Smooth muscle cell (in vitro differentiated cells): ENCODE measurements around the gene NKX3-2. TPM values are rescaled to one million over a fixed set of nuclear protein-coding genes. Genes with fewer than 3 reads are reported as not detected.

ENCODE experiments used
- DNase-seq: peaks from one replicate; lab custom pipeline; 2025; ENCODE audit not compliant: unreplicated experiment; lab: John Stamatoyannopoulos, UW
- H2AFZ ChIP-seq: fragments of 200-600 bp; sonication (generic); 2 replicates; pipeline ENCODE4 v1.6.0; 2016; ENCODE audit warnings: antibody characterized with exemption, low read depth, mild to moderate bottlenecking
- H3F3A ChIP-seq: fragments of 200-600 bp; sonication (generic); 2 replicates; pipeline ENCODE4 v1.6.0; 2017; ENCODE audit warnings: antibody characterized with exemption, low read depth
- H3K27ac ChIP-seq: fragments of 200-600 bp; sonication (generic); 2 replicates; pipeline ENCODE4 v1.5.1; 2016; ENCODE audit warnings: low read depth, mild to moderate bottlenecking
- H3K27me3 ChIP-seq: fragments of 200-600 bp; sonication (generic); 2 replicates; pipeline ENCODE4 v1.6.1; 2016; ENCODE audit warnings: low read depth, mild to moderate bottlenecking
- H3K36me3 ChIP-seq: fragments of 200-600 bp; sonication (generic); 2 replicates; pipeline ENCODE4 v1.5.1; 2016; ENCODE audit warnings: low read depth
- H3K4me1 ChIP-seq: fragments of 200-600 bp; sonication (generic); 2 replicates; pipeline ENCODE4 v1.5.1; 2016; ENCODE audit warnings: low read depth
- H3K4me2 ChIP-seq: fragments of 200-600 bp; sonication (generic); 2 replicates; pipeline ENCODE4 v1.6.0; 2016; ENCODE audit warnings: mild to moderate bottlenecking
- H3K4me3 ChIP-seq: fragments of 200-600 bp; sonication (generic); 2 replicates; pipeline ENCODE4 v1.5.1; 2016; ENCODE audit warnings: mild to moderate bottlenecking
- H3K79me2 ChIP-seq: fragments of 200-600 bp; sonication (generic); 2 replicates; pipeline ENCODE4 v1.6.0; 2016; ENCODE audit warnings: low read depth, mild to moderate bottlenecking
- H3K9ac ChIP-seq: fragments of 200-600 bp; sonication (generic); 2 replicates; pipeline ENCODE4 v1.6.0; 2016; ENCODE audit warnings: low read depth
- H3K9me3 ChIP-seq: fragments of 200-600 bp; sonication (generic); replicated peaks from 2 replicates; pipeline ENCODE4 v1.5.1; 2016; ENCODE audit warnings: low read depth
- H4K20me1 ChIP-seq: fragments of 200-600 bp; sonication (generic); 2 replicates; pipeline ENCODE4 v1.6.0; 2016; ENCODE audit warnings: low read depth
- WGBS: methylation state at CpG from one replicate; pipeline ENCODE4 v1.1.7; 2016; ENCODE audit warnings: low lambda C conversion rate; 5-methylcytosine and 5-hydroxymethylcytosine counted together
- polyA plus RNA-seq: library from polyadenylated mRNA; unstranded; fragments of >200 nt; fragmentation: Nextera tagmentation; extraction: Ambion mirVana; gene quantifications from 2 replicates; pipeline ENCODE4 v1.2.1, GENCODE V29; 2016
- total RNA-seq: library from RNA; depleted of rRNA; stranded (reverse); fragments of >200 nt; gene quantifications from 2 replicates; pipeline ENCODE4 v1.2.3, GENCODE V29; 2014
- TF ChIP-seq, protein P1 (sequence below): fragments of 200-600 bp; sonication (generic); IDR thresholded peaks from 2 replicates; pipeline ENCODE4 v1.5.1; 2017; ENCODE audit warnings: borderline replicate concordance, mild to moderate bottlenecking, antibody characterized with exemption; ENCODE audit not compliant: insufficient read depth, poor library complexity, severe bottlenecking

NKX3-2 gene
- total and polyA plus RNA-seq, 2 experiments from 2014 or later, result 3.6 to 6.7 TPM

DNA sequence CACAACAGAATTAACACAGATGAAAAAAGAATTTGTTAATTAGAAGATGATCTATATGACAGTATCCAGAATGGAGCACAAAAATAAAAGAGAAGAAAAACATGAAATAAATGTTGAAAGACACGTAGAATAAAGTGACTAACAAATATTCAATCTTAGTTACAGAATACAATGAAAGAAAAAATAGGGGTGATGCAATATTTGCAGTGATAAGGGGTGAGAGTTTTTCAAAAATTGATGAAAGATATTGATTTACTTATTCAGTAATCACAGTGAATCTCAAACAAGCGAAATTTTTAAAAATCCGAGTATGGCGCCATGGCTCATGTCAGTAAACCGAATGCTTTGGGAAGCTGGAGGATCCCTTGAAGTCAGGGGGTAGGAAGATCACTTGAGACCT is 39.9 kb downstream of the NKX3-2 start:
- H3K9ac ChIP-seq, result no peak overlapping the region
- H3F3A ChIP-seq, result no peaks in the 10 kb centered on the region
- H2AFZ ChIP-seq, result no peak overlapping the region
- no peaks in the 10 kb centered on the region for H3K4me1 ChIP-seq
- no peak for DNase-seq
- H4K20me1 ChIP-seq, result no peaks in the 10 kb centered on the region
- H3K27me3 ChIP-seq, result no peaks in the 10 kb centered on the region
- 96% methylated on average over 5 of the region's 5 CpGs for WGBS
- H3K79me2 ChIP-seq, result no peaks in the 10 kb centered on the region
- TF ChIP-seq, protein P1, sequence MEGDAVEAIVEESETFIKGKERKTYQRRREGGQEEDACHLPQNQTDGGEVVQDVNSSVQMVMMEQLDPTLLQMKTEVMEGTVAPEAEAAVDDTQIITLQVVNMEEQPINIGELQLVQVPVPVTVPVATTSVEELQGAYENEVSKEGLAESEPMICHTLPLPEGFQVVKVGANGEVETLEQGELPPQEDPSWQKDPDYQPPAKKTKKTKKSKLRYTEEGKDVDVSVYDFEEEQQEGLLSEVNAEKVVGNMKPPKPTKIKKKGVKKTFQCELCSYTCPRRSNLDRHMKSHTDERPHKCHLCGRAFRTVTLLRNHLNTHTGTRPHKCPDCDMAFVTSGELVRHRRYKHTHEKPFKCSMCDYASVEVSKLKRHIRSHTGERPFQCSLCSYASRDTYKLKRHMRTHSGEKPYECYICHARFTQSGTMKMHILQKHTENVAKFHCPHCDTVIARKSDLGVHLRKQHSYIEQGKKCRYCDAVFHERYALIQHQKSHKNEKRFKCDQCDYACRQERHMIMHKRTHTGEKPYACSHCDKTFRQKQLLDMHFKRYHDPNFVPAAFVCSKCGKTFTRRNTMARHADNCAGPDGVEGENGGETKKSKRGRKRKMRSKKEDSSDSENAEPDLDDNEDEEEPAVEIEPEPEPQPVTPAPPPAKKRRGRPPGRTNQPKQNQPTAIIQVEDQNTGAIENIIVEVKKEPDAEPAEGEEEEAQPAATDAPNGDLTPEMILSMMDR, result no peak
- no peaks in the 10 kb centered on the region for H3K36me3 ChIP-seq
- no peaks in the 10 kb centered on the region for H3K9me3 ChIP-seq
- no peak overlapping the region for H3K27ac ChIP-seq
- no peak overlapping the region for H3K4me3 ChIP-seq
- no peak overlapping the region for H3K4me2 ChIP-seq

DNA sequence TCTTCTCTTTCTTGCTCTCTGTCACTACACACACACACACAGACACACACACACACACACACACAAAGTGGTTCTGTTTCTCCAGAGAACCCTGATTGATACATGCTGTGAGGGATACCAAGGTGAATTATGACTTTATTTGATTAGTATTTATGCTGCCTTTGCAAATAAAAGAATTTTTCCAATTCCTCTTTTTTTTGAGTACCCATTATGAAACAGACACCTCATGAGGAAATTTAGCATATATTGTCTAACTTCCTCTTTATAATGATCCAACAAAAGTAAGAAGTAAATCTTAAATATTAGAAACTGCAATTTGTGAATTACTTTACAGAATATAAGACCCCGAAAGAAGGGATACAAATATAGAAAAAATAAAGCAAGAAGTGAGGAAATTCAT is 45.8 kb downstream of the NKX3-2 start:
- Histone ChIP-seq H3K36me3 (no peaks in the 10 kb centered on the region), H3K9ac (no peak overlapping the region), H3K4me3 (no peak overlapping the region), H3K4me1 (no peaks in the 10 kb centered on the region), H3F3A (no peaks in the 10 kb centered on the region), H3K79me2 (no peaks in the 10 kb centered on the region), H3K27me3 (no peaks in the 10 kb centered on the region), H3K9me3 (no peaks in the 10 kb centered on the region), H2AFZ (no peak overlapping the region), H3K4me2 (no peak overlapping the region), H4K20me1 (no peaks in the 10 kb centered on the region), H3K27ac (no peak overlapping the region)
- TF ChIP-seq, protein P1, result no peak
- 91% methylated on average over 1 of the region's 1 CpG for WGBS
- DNase-seq, result no peak

DNA sequence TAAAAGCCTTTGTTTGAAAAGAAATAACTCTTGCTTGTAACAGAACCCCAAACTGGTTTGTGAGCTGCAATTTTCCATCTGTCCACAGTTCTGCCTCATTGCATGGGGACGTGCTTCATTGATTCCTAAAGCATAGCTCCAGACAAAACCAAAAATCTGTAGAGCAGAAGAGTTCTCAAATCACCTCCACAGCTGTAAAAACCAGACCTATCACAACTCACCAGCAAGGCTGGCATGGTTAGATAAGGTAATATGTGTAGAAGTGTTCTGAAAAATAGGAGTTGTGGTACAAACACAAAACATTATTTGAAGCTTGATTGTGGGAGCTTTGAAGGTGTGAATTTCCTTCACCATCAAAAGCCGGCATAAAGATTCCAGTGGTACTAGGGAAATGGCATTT is 47.7 kb downstream of the NKX3-2 start:
- H3K9me3 ChIP-seq, result no peaks in the 10 kb centered on the region
- H3K27ac ChIP-seq, result no peak overlapping the region
- H3K27me3 ChIP-seq, result no peaks in the 10 kb centered on the region
- H3K4me2 ChIP-seq, result peak overlapping the region; percentile 33
- no peak for DNase-seq
- H2AFZ ChIP-seq, result peak overlapping the region; percentile 61
- H3K36me3 ChIP-seq, result no peaks in the 10 kb centered on the region
- no peak overlapping the region for H3K4me3 ChIP-seq
- H3F3A ChIP-seq, result no peaks in the 10 kb centered on the region
- H3K4me1 ChIP-seq, result no peaks in the 10 kb centered on the region
- H4K20me1 ChIP-seq, result no peaks in the 10 kb centered on the region
- TF ChIP-seq, protein P1, result no peak
- H3K9ac ChIP-seq, result no peak overlapping the region
- WGBS, result 31% methylated on average over 2 of the region's 2 CpGs
- H3K79me2 ChIP-seq, result no peaks in the 10 kb centered on the region

DNA sequence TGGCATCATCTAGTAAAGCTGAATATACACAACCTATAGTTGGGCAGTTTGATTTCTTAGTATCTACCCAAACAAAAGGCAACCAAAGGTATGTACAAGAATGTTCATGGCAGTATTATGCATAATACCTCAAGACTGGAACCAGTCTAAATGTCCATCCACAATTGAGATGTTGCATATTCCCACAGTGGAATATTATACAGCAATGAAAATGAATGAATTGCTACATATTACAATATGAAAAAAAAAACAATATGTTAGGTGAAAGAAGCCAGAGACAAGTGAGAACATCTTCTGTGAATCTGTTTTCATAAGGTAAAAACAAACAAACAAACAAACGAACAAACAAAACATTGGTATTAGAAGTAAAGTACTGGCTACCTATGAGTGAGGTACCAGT is 48.6 kb downstream of the NKX3-2 start:
- Histone ChIP-seq H3K4me2 (no peak overlapping the region), H3F3A (no peaks in the 10 kb centered on the region), H3K9me3 (no peaks in the 10 kb centered on the region), H3K9ac (no peak overlapping the region), H4K20me1 (no peaks in the 10 kb centered on the region), H3K36me3 (no peaks in the 10 kb centered on the region), H3K27me3 (no peaks in the 10 kb centered on the region), H3K4me1 (no peaks in the 10 kb centered on the region), H2AFZ (no peak overlapping the region), H3K4me3 (no peak overlapping the region), H3K27ac (no peak overlapping the region), H3K79me2 (no peaks in the 10 kb centered on the region)
- 93% methylated on average over 1 of the region's 1 CpG for WGBS
- TF ChIP-seq, protein P1, result no peak
- DNase-seq, result no peak
